HG03060 (cell line): ENCODE results near the gene SLC22A23.

ENCODE experiments used
- ATAC-seq: cut with Tn5 transposase; IDR thresholded peaks from one replicate; pipeline ENCODE4 v1.9.1; 2021; ENCODE audit warnings: low read depth, moderate number of reproducible peaks; ENCODE audit not compliant: unreplicated experiment

The SLC22A23 gene

DNA sequence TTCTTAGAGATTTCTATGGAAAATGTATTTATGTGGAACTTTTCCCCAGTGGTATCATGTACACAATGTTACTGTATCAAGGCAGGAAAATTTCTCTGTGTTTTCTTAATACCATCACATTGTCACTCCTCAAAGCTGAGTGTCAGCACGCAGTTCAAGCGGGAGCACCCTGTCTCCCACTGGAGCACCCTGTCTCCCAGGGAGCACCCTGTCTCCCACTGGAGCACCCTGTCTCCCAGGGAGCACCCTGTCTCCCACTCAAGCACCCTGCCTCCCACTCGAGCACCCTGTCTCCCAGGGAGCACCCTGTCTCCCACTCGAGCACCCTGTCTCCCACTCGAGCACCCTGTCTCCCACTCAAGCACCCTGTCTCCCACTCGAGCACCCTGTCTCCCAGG lies 146.8 kb downstream of the SLC22A23 start:
- ATAC-seq = no peak

DNA sequence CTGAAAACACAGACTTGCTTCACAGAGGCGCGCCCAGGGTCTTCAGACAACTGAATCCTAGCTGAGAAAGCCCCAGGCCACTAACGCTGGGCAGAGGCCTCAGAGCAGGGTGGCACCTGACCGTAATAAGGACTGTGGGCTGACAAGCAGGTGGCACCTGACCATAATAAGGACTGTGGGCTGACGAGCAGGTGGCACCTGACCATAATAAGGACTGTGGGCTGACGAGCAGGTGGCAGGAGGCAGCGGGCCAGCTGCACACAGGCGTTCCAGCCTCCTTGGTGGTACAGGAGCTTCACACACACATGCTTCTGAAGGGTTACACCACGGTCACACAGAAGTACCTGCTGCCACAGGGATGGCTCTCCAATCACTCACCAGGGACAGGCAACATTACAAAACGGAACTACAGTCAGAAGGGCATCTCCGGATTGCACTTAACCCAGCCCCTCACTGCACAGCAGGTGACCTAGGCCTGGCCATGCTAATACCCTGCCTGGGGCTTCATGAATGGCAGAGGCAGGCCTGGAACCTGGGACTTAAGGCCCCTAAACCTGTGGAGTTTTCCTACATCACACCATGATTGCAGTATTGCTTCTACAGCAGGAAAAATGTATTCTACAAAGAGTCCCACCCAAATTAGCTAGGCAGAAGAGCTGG lies 147.3 kb downstream of the SLC22A23 start:
- ATAC-seq = no peak

DNA sequence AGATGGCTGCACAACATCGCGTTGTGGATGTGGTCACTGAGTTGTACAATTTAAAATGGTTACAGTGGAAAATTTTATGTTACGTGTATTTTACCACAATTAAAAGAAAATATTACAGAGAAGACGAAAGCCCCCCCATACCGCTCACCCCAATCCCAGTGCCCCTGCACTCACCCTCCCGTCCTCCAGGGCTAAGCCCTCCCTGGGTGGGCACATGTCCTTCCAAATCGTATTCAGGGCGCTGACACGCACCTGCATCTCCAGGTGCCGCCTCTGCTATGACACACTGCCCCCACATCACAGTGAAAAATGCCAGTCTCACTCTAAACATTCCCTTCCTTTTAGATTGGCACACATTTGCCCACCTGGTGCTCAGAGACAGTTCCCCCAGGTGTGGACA lies 148.7 kb downstream of the SLC22A23 start:
- no peak for ATAC-seq

DNA sequence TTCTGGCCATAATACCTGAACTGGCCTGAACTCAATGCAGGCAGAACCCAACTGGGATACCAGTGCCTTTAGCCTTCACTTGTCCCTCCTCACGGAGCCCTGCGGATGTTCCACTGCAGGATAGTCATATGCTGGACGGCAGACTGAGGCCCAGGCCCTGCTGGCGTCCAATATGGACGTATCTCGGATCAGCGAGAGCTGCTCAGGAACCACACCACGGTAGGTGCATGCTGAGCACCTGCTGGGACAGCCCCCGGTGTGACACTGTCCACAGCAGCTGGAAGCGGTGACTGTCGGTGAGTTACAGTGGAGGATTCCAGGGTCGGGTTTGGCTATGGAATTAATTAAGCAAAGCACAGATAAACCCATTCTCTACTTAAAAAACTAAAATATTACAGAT lies 149.4 kb downstream of the SLC22A23 start:
- no peak for ATAC-seq

- ATAC-seq = no peak
Measured at GRCh38 chr6:3306848-3307247, 150.0 kb downstream of the SLC22A23 start.

- ATAC-seq = no peak
Measured at GRCh38 chr6:3305831-3306230, 151.0 kb downstream of the SLC22A23 start.

- no peak for ATAC-seq
Measured at GRCh38 chr6:3305216-3305565, 151.7 kb downstream of the SLC22A23 start.

GRCh38 chr6:3304500-3305215 lies 152.2 kb downstream of the SLC22A23 start:
- ATAC-seq = no peak

DNA sequence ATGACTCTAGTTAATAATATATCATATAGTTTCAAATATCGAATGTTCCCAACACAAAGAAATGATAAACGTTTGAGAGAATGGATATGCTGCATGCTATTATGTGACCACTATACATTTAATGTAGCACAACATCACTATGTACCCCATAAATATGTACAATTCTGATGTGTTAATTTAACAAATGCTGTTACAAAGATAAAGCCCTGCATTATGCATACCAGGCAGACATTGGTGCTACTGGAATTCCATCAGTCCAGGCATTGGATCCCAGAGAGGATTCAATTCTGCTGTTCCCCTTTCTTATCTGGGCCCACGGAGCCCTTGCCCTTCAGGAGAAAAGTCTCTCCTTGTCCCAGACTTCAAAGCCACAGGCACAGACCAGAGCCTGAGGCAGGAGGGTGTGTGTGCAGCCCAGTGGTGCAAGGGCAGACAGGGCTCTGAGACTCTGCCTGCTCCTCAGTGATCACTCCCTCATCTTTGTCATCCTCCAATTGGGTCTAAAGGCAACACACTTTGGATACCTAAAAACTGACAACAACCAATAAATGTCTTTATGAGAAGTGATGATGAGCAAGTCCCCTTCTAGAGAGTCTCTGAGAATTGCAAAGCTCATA lies 152.9 kb downstream of the SLC22A23 start:
- ATAC-seq = no peak

GRCh38 chr6:3301506-3301905 lies 155.3 kb downstream of the SLC22A23 start:
- ATAC-seq = no peak

GRCh38 chr6:3299221-3299620 lies 157.6 kb downstream of the SLC22A23 start:
- no peak for ATAC-seq

DNA sequence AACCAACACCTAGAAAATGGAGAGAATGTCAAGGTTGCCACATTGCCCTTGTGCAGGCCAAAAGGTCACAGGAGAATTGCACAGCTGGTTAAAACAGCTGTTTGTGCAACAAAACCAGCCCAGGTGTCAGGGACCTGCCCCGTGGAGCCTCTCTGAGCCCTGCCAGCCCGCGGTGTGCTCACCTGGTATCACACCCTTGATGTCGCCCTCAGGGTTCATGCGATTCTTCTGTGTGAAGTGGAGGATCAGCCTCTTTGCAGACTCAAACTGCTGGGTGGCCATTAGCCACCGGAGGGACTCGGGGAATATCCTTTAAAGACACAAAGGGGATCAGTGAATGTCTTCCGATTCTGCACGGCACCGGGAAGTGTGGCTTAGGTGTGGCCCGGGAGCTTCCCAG lies 158.9 kb downstream of the SLC22A23 start:
- no peak for ATAC-seq

DNA sequence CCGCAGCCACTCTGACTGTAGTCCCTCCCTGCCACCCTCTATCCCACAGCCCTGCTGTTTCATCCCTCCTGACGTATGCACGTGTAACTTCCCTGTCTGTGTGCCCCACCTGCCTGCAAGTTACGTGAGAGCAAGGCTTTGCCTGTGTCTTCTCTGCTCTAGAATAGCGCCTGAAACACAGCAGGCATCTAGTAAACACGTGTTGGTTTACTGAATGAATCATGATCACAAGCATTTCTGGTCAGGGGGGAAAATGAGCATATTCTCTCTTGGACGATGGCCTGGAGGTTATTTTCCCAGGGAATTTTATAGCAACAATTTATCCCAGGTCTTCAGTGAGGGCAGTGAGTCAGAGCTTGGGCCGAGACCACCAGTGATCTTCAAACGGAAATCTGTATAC lies 159.8 kb downstream of the SLC22A23 start:
- no peak for ATAC-seq

DNA sequence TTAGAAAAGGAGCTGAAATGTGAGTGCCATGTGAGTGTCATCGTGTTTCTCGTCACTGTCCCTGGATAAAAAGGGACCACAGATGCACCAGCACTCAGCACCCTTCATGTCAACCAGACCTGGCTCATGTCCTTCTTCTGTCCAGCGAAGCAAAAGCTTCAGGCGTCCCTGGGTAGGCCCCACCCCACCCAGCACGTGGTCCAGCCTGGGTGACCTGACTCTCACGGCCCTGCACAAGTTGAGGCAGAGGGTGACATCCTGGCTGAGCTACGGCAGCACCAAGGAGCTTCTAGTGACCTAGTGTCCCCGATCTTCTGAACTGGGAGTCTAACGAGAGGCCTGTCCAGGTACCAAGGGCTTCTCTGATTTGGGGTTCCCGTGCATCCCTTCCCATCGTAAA lies 160.3 kb downstream of the SLC22A23 start:
- no peak for ATAC-seq

DNA sequence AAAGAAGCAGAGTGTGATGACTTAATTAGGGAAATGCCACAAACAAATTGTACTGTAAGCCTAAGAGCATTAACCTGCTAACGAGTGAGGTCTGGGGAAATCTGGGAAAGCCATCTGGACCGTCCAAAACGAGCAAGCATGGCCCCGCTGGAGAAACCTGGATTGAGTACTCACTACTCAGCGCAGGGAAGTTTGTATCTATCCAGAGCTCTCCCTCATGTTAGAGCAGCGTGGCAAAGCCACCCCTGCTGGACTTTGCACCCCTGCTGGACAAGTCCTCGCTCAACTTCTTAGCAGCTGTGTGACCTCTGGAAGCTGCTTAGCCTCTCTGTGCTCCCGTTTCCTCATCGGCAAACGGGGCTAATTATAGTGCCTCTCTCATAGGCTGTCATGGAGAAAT lies 160.8 kb downstream of the SLC22A23 start:
- no peak for ATAC-seq

GRCh38 chr6:3294921-3295871 lies 161.7 kb downstream of the SLC22A23 start:
- no peak for ATAC-seq

DNA sequence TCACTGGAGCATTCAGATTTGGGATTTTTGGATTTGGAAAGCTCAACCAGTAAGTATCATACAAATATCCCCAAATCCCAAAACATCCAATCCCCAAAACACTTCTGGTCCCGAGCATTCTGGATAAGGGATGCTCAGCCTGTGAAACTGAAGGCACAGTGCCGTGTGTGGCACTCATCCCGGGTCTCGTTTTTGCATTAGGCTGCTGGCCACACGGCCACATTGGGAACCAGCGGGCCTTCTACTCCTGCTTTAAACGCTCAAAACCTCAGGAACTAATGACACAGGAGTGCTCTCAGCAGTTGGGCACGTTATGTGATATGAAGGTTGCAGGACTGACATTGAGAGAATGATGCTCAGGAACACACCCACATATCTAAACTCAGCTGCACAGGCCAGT lies 162.5 kb downstream of the SLC22A23 start:
- ATAC-seq = no peak

- ATAC-seq = no peak
Measured at GRCh38 chr6:3293271-3294155, 163.3 kb downstream of the SLC22A23 start.

DNA sequence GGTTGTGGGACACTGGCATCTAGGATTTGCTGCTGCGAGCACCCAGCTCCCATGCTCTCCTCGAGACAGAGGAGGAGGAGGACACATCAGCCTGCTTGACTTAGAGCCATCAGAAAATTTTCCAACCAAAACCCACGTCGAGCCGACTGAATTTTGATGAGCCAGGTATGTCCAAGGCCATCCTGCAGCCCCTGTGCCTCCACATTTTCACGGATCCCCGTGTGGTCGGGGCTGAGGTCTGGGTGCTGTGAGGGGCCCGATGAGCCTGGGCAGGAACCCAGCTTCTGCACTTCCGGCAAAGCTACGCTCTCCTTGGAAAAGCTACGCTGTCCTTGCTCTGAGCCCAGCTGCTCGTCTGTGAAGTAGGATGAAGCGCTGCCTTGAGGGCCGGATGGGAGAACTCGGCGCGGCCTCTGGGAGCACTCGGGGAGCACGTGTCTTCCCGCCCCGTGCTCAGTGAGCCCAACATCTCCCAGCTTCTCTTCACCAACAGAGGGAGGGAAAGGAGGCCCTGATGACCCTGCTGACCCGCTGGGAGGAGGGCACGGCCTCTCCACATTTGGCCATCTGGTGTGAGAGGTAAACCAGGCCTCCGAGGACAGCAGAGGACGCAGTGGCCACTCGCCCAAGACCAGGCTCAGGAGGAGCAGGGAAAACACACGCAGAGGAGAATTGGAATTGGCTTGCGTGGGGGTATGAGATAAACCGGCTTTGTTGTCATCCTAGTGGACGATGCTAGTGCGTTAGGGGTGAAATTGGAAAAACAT lies 164.2 kb downstream of the SLC22A23 start:
- ATAC-seq = no peak
